IPS DF 6.9 (cell line): Measurements from ENCODE around the gene FZD8.
A peak's percentile ranks its signal among the peaks of the same experiment; 100 is the strongest.
"Not testable (repeated sequence)": the region's sequence is repeated elsewhere in the genome, so short reads cannot be mapped to it uniquely, and the experiment has no call there.

Source experiments
- DNase-seq: peaks from one replicate; pipeline ENCODE4 v3.0.0-alpha.2; 2013; ENCODE audit warnings: low read depth, low spot score
- H3K27ac ChIP-seq: one replicate; pipeline ENCODE4 v1.5.1; 2013; ENCODE audit warnings: low read length, control low read depth
- H3K27me3 ChIP-seq: 2 replicates; pipeline ENCODE4 v1.6.1; 2013; ENCODE audit warnings: mild to moderate bottlenecking, low read length; ENCODE audit not compliant: control insufficient read depth, insufficient read depth
- H3K36me3 ChIP-seq: 2 replicates; pipeline ENCODE4 v1.6.1; 2013; ENCODE audit warnings: low read length; ENCODE audit not compliant: control insufficient read depth, insufficient read depth
- H3K4me1 ChIP-seq: 2 replicates; pipeline ENCODE4 v1.6.1; 2013; ENCODE audit warnings: low read length; ENCODE audit not compliant: control insufficient read depth, insufficient read depth
- H3K4me3 ChIP-seq: 2 replicates; pipeline ENCODE4 v1.5.1; 2013; ENCODE audit warnings: mild to moderate bottlenecking, low read length
- H3K9me3 ChIP-seq: 2 replicates; pipeline ENCODE4 v1.6.1; 2013; ENCODE audit warnings: low read length, inconsistent platforms; ENCODE audit not compliant: control insufficient read depth, insufficient read depth
- WGBS: extraction: QIAGEN DNeasy Blood & Tissue Kit; methylation state at CpG from one replicate; pipeline ENCODE4 v1.1.7; 2013; ENCODE audit warnings: mixed read lengths, missing lambda C conversion rate; ENCODE audit not compliant: insufficient read length, insufficient coverage; 5-methylcytosine and 5-hydroxymethylcytosine counted together

The FZD8 gene, protein sequence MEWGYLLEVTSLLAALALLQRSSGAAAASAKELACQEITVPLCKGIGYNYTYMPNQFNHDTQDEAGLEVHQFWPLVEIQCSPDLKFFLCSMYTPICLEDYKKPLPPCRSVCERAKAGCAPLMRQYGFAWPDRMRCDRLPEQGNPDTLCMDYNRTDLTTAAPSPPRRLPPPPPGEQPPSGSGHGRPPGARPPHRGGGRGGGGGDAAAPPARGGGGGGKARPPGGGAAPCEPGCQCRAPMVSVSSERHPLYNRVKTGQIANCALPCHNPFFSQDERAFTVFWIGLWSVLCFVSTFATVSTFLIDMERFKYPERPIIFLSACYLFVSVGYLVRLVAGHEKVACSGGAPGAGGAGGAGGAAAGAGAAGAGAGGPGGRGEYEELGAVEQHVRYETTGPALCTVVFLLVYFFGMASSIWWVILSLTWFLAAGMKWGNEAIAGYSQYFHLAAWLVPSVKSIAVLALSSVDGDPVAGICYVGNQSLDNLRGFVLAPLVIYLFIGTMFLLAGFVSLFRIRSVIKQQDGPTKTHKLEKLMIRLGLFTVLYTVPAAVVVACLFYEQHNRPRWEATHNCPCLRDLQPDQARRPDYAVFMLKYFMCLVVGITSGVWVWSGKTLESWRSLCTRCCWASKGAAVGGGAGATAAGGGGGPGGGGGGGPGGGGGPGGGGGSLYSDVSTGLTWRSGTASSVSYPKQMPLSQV

DNA sequence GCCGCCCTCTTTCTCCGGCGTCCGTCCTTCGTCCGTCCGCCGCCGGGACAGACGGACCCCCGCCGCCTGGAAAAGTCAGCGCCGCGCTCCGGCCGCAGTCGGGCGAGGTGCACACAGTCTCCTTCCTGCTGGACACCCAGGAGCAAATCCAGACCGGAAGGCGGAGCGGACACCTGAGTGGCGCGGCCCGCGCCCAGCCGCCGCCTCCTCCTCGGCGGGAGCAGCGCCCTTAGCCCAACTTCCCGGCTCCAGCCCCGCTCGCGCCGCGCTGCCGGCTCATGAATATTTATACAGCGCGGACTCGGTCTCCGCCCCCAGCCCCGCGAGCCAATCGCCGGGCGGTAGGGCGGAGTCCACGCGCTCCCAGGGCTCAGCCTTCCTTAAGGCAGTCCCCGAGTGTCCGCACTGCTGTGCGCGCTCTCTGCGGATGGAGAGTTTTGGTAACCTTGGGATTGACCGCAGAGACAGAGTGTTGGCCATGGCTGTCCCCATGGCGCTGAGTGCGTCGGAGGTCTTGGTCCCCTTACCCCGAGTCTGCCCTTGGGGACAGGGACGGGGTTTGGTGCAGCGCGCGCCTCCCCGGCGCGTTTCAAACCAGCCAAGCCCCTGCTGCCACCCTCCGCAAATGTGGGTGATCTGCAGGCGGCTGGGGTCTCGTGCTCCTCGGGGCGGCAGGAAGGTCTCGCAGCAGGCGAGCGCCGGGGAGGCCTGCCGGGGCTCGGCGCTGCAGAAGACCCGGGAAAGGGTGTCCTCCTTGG is at the start of gene FZD8:
Gene FZD8, minus strand, starts transcription at position 262 of the 758 bp plus-strand sequence. CDS start 867 bp downstream, outside the sequence.
- peaks cover 2% of the 10 kb centered on the region; the same call in 1 of the 2 replicates for H3K27me3 ChIP-seq
- no peak for DNase-seq
- H3K27ac ChIP-seq = no peak within 1 kb of the TSS
- H3K9me3 ChIP-seq = no peaks in the 10 kb centered on the region
- H3K36me3 ChIP-seq = no peaks in the 10 kb centered on the region
- H3K4me1 ChIP-seq = peaks cover 2% of the 10 kb centered on the region
- H3K4me3 ChIP-seq = peak within 1 kb of the TSS; percentile 84
- WGBS = no CpG with 5 or more reads among the region's 80 CpGs

DNA sequence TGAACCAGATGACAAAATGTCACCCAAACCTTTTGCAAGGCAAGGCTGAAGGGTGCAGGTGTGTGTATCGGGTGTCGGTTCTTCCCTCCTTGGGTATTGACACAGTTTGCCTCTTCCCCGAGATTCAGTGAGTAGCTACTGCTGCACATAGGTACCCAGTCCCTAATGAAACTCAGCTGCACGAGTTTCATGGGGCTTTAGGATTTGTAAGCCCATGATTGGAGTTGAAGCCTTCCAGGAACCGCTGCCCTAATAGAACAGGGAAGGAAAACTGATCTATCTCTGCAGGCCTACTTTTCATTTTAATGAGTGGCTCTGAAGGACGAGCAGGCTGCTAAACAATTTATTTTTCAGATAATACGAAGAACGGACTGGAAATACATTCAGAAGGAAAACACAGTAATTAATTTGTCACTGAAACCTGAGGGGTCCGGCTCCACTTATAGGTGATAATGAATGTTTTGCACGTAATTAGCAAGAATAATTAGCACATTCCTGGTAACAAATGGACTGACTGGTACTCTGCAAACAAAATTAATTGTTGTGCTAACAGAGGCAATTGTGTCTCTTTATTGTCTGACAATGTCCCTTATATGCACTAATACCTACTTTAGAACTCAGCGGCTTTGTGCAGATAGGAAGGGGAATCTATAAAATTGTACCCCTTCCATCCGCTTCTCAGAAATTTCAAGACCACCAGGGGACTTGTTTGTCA is 49.6 kb upstream of the FZD8 start:
- Histone ChIP-seq H3K36me3 (no peaks in the 10 kb centered on the region), H3K27ac (no peak overlapping the region), H3K4me3 (no peak overlapping the region), H3K4me1 (no peaks in the 10 kb centered on the region), H3K27me3 (no peaks in the 10 kb centered on the region; the same call in 1 of the 2 replicates), H3K9me3 (no peaks in the 10 kb centered on the region)
- no peak for DNase-seq
- no CpG with 5 or more reads among the region's 12 CpGs for WGBS

DNA sequence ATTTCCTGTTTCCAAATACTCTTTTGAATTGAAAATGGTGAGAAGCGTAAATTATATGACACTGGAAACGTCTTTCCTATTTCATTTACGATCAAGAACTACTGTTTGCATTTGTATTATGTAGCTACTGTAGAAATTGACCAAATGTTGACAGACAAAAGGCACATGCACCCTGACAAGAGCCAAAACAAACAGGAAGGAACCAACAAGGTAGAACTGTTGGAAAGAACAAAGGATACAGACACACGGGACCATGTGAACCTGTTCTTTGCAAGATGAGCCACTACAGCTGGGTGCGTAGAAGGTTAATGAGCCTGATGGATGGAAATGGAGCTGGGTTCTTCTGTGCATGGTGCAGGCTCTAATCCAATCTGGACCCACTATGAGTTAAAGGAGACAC is 48.4 kb upstream of the FZD8 start:
- Histone ChIP-seq H3K27me3 (no peaks in the 10 kb centered on the region; the same call in 1 of the 2 replicates), H3K27ac (no peak overlapping the region), H3K36me3 (no peaks in the 10 kb centered on the region), H3K4me1 (no peaks in the 10 kb centered on the region), H3K9me3 (no peaks in the 10 kb centered on the region), H3K4me3 (no peak overlapping the region)
- no peak for DNase-seq
- no CpG with 5 or more reads among the region's 5 CpGs for WGBS

DNA sequence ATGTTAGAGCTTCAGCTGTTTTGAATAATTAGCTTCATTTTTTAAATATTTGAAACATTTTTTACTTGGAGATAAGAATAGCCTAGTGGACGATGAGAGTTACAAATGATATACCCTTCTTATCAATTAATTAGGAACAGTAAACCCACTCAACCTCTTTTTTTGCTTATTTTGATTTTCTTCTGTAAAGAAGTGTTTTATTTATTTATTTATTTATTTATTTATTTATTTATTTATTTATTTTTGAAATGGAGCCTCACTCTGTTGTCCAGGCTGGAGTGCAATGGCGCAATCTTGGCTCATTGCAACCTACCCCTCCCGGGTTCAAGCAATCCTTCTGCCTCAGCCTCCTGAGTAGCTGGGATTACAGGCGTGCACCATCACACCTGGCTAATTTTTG is 43.8 kb upstream of the FZD8 start:
- no CpG with 5 or more reads among the region's 4 CpGs for WGBS
- not testable (repeated sequence) for H3K27me3 ChIP-seq, H3K4me3 ChIP-seq, H3K9me3 ChIP-seq, H3K4me1 ChIP-seq, H3K27ac ChIP-seq, DNase-seq, H3K36me3 ChIP-seq

DNA sequence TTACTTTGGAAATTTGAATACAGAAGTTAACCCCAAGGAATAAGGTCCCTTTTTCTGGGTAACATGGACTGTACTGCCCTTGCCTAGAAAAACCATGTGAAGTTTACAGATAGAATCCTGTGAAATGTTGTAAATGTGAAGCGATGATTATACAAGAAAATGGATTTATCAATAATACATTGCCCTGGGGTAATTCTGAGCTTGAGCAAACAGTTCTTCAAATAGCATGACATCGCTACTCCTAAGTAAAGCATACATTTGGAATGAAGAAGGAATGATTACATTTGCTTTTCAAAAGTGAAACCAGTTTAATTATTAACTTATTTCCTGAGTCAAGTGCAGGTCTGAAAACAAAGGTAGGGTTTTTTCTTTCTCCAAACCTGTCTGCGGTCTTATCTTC is 43.3 kb upstream of the FZD8 start:
- Histone ChIP-seq H3K36me3 (no peaks in the 10 kb centered on the region), H3K4me1 (no peaks in the 10 kb centered on the region), H3K4me3 (no peak overlapping the region), H3K27me3 (no peaks in the 10 kb centered on the region), H3K27ac (no peak overlapping the region), H3K9me3 (no peaks in the 10 kb centered on the region)
- no peak for DNase-seq
- no CpG with 5 or more reads among the region's 3 CpGs for WGBS

DNA sequence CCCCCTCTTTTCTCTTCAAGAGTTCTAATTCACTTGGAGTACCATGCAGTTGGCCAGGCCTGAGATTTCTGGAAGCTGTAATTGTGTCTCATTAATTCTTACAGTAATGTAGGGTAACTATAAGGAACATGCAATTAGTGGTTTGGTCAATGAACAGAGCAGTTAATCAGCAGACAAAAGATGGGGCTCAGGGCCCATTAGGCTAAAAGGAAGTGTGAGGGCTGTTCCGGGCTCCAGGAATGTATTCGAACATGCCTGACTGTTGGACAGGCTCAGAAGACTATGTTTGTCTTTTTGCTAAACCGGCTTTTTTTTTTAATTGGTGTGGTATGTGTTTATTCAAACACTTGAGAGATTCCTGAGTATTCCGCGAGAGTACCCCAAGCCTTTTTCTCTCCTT is 42.5 kb upstream of the FZD8 start:
- no peak overlapping the region for H3K4me3 ChIP-seq
- no CpG with 5 or more reads among the region's 5 CpGs for WGBS
- DNase-seq = no peak
- H3K4me1 ChIP-seq = no peaks in the 10 kb centered on the region
- H3K9me3 ChIP-seq = no peaks in the 10 kb centered on the region
- no peaks in the 10 kb centered on the region for H3K27me3 ChIP-seq
- no peak overlapping the region for H3K27ac ChIP-seq
- no peaks in the 10 kb centered on the region for H3K36me3 ChIP-seq

DNA sequence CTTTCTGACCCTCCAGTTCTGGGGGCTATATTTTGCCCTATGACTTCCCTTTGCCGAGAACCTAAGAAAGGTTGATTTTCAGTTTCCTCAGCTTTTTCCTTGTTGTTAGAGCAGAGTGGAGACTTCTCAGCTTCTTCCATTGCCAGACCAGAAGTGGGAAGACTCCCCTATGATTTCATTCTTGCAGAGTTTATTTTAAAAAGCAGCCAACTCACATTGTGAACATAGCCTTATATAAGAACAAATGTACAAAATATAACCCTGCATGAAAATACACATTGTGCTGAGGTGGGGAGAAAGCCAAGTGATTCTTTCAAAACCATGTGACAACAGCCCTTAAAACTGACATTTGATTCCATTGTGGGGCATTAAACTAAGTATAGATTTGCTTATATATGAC is 33.8 kb upstream of the FZD8 start:
- no peaks in the 10 kb centered on the region for H3K9me3 ChIP-seq
- no peak for DNase-seq
- H3K36me3 ChIP-seq = no peaks in the 10 kb centered on the region
- no CpG with 5 or more reads among the region's 1 CpG for WGBS
- H3K4me3 ChIP-seq = no peak overlapping the region
- H3K4me1 ChIP-seq = no peaks in the 10 kb centered on the region
- no peaks in the 10 kb centered on the region for H3K27me3 ChIP-seq
- H3K27ac ChIP-seq = no peak overlapping the region

DNA sequence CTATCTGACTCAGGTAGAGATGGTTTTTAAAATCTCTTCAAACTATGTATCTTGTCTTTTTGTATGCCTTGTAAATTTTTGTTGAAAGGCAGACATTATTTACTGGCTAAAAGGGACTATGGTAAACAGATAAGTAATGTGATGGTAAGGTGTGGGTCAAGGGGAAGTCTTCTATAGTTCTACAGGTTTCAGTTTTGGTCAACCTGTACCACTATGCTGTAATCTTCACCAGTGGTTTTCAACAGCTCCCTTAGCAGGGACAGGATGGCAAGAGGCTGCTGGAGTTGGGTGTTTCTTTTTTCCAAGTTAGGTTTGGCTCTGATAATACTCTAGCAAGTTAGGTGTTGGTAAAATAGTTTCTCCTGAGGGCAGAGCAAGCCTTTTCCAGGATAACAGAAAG is 32.7 kb upstream of the FZD8 start:
- Histone ChIP-seq H3K9me3 (no peaks in the 10 kb centered on the region), H3K36me3 (no peaks in the 10 kb centered on the region), H3K27ac (no peak overlapping the region), H3K4me1 (peaks cover 1% of the 10 kb centered on the region; the same call in 1 of the 2 replicates), H3K27me3 (no peaks in the 10 kb centered on the region), H3K4me3 (no peak overlapping the region)
- no peak for DNase-seq

DNA sequence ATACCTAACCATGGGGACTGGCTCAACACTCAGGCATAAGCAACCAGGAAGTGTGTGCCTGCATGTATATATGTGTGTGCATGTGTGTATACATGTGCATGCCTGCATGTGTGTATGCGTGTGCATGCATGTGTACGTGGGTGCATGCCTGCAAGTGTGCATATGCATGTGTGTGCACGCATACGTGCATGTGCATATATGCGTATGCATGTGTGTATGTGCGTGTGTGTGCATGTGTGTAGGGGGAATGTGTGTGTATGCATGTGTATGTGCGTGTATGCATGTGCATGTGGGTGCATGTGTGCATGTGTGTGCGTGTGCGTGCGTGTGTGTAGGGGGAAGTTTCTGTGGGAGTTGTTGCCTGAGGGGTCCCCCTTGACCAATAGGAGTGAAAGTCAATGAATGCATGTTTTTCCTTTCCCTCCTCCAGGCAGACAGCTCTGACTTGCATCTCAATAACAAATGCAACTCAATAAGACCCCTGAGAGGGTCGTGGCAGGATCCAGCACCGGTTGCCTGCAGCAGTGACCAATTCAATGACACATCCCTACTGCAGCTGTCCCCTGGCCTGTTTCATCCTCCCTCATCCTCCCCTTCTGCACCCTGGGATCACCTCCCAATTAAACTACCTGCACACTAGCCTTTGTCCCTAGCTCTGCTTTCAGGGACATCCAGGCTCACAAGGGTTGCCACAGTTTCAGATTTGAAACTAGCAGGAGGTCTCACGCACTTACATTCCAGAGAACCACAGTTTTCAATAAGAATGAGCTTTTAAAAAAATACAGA is 27.0 kb upstream of the FZD8 start:
- DNase-seq = no peak
- Histone ChIP-seq H3K27me3 (no peaks in the 10 kb centered on the region), H3K27ac (no peak overlapping the region), H3K36me3 (no peaks in the 10 kb centered on the region), H3K4me1 (peaks cover 5% of the 10 kb centered on the region), H3K9me3 (no peaks in the 10 kb centered on the region), H3K4me3 (no peak overlapping the region)
- WGBS = no CpG with 5 or more reads among the region's 13 CpGs
